ENCODE results near the gene KIF13A.
"Not testable (repeated sequence)": the region's sequence is repeated elsewhere in the genome, so short reads cannot be mapped to it uniquely, and the experiment has no call there.

The KIF13A gene

GRCh38 chr6:17923401-17923863, 64.0 kb downstream of the KIF13A start:
- Histone ChIP-seq H3K4me3 (ENCODE audit: low read depth, low read length) (no peak overlapping the region), H3K4me1 (no peaks in the 10 kb centered on the region), H3K9me3 (no peaks in the 10 kb centered on the region), H3K27me3 (no peaks in the 10 kb centered on the region), H3K36me3 (no peaks in the 10 kb centered on the region)
- DNase-seq, result no peak
- TF ChIP-seq, protein P1, sequence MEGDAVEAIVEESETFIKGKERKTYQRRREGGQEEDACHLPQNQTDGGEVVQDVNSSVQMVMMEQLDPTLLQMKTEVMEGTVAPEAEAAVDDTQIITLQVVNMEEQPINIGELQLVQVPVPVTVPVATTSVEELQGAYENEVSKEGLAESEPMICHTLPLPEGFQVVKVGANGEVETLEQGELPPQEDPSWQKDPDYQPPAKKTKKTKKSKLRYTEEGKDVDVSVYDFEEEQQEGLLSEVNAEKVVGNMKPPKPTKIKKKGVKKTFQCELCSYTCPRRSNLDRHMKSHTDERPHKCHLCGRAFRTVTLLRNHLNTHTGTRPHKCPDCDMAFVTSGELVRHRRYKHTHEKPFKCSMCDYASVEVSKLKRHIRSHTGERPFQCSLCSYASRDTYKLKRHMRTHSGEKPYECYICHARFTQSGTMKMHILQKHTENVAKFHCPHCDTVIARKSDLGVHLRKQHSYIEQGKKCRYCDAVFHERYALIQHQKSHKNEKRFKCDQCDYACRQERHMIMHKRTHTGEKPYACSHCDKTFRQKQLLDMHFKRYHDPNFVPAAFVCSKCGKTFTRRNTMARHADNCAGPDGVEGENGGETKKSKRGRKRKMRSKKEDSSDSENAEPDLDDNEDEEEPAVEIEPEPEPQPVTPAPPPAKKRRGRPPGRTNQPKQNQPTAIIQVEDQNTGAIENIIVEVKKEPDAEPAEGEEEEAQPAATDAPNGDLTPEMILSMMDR (IDR thresholded peaks at IDR 0.05; ENCODE audit: low read depth, low read length), result no peak

- Histone ChIP-seq H3K27me3 (no peaks in the 10 kb centered on the region), H3K4me1 (no peaks in the 10 kb centered on the region), H3K9me3 (no peaks in the 10 kb centered on the region), H3K36me3 (no peaks in the 10 kb centered on the region), H3K4me3 (ENCODE audit: low read depth, low read length) (no peak overlapping the region)
- TF ChIP-seq, protein P1 (IDR thresholded peaks at IDR 0.05; ENCODE audit: low read depth, low read length), result no peak
- DNase-seq, result no peak
These were observed 66.0 kb downstream of the KIF13A start for GRCh38 chr6:17921454-17921853.

DNA sequence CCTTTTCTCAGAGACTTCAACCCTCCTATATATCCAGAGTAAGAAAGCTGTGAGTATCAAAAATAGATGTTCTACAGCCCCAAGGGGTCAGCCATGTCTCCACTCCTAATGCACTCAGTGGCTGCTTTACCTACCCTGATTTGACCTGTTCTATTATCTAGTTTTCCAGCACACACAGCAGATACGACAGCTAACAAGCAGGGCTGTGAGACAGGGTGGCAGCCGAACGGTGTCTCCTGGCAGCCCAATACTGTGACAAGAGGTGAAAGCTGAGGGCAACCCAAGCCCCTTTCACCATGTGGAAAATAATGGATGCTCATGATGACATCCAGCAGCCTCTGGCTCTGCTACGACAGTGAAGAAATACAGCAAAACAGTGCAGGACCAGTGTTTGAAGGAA, 67.9 kb downstream of the KIF13A start:
- TF ChIP-seq, protein P1 (IDR thresholded peaks at IDR 0.05; ENCODE audit: low read depth, low read length), result no peak
- no peak overlapping the region for H3K4me3 ChIP-seq (ENCODE audit: low read depth, low read length)

GRCh38 chr6:17917837-17918763, 69.3 kb downstream of the KIF13A start:
- TF ChIP-seq, protein P1 (IDR thresholded peaks at IDR 0.05; ENCODE audit: low read depth, low read length), result no peak
- no peak for DNase-seq
- H3K27me3 ChIP-seq, result no peaks in the 10 kb centered on the region
- H3K4me3 ChIP-seq (ENCODE audit: low read depth, low read length), result no peak overlapping the region
- H3K36me3 ChIP-seq, result no peaks in the 10 kb centered on the region
- H3K9me3 ChIP-seq, result no peaks in the 10 kb centered on the region
- no peaks in the 10 kb centered on the region for H3K4me1 ChIP-seq

More for the DNA sequence above, 67.9 kb downstream of the KIF13A start:
- no peaks in the 10 kb centered on the region for H3K9me3 ChIP-seq
- DNase-seq, result no peak
- no peaks in the 10 kb centered on the region for H3K4me1 ChIP-seq
- no peaks in the 10 kb centered on the region for H3K36me3 ChIP-seq
- H3K27me3 ChIP-seq, result no peaks in the 10 kb centered on the region

GRCh38 chr6:17914651-17915050, 72.8 kb downstream of the KIF13A start:
- TF ChIP-seq, protein P1 (IDR thresholded peaks at IDR 0.05; ENCODE audit: low read depth, low read length), result no peak
- no peak for DNase-seq
- Histone ChIP-seq H3K4me3 (ENCODE audit: low read depth, low read length) (no peak overlapping the region), H3K4me1 (no peaks in the 10 kb centered on the region), H3K9me3 (no peaks in the 10 kb centered on the region), H3K27me3 (no peaks in the 10 kb centered on the region), H3K36me3 (no peaks in the 10 kb centered on the region)

- Histone ChIP-seq H3K4me3 (ENCODE audit: low read depth, low read length) (no peak overlapping the region), H3K36me3 (no peaks in the 10 kb centered on the region), H3K27me3 (no peaks in the 10 kb centered on the region), H3K4me1 (no peaks in the 10 kb centered on the region), H3K9me3 (no peaks in the 10 kb centered on the region)
- no peak for DNase-seq
- TF ChIP-seq, protein P1 (IDR thresholded peaks at IDR 0.05; ENCODE audit: low read depth, low read length), result no peak
These were observed 74.9 kb downstream of the KIF13A start for GRCh38 chr6:17912521-17912920.

- H3K27me3 ChIP-seq; H3K4me3 ChIP-seq (ENCODE audit: low read depth, low read length); H3K9me3 ChIP-seq; H3K4me1 ChIP-seq; H3K36me3 ChIP-seq; DNase-seq: not testable (repeated sequence)
These were observed 75.8 kb downstream of the KIF13A start for GRCh38 chr6:17911656-17912055.
